ENCODE results near the gene OSTC.

Gene OSTC

DNA sequence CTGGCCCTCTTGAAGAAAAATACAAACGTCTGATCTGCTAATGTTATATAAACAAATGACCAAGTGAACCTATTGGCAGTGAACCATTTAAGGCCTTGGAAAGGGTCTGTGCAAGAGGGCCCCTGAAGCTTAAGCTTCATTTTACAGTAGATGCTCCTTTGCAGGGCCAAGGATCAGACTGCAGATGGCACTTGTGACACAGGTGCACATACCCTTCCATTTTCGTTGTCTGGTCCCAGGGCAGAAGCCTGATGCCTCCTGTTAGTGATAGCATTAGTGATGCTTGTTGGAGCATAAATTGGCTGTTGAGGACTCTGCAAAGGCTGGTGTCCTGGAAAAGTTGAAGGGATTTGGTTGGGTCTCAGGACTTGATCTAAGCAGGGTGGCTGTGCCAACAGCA, 65.9 kb downstream of the OSTC start:
- DNase-seq (ENCODE audit: low spot score): no peak

DNA sequence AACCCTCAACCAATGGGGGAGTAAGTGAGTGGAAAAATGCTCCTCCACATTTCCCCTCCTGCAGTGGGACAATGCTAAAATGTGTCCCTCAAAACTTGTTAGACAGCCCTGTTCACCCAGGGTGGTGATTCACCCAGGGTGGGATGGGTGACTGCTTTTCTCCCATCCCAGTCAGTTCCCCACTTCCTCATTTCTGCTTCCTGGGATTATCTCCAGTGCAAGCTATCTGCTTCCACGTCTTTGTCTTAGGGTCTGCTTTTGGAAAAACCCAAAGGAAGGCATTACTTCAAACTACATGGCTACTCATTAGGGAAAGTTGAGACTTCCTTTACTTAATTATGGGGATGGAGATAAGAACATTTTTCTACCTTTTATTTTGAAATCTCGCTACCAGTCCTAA, 67.0 kb downstream of the OSTC start:
- no peak for DNase-seq (ENCODE audit: low spot score)
